Bone marrow (tissue), 2 donors: Measurements from ENCODE around the gene HMGN1.

ENCODE experiments used
- DNase-seq, 2 donors: peaks; one replicate each; lab custom pipeline; 2025; lab: John Stamatoyannopoulos, UW

The HMGN1 gene

GRCh38 chr21:39296891-39297290 lies 52.0 kb downstream of the HMGN1 start:
- DNase-seq, result no peak
